Measurements from ENCODE around the gene KLRC3.

GRCh38 chr12:10448236-10448635, 27.8 kb upstream of the KLRC3 start:
- TF ChIP-seq CTCF (IDR thresholded peaks at IDR 0.05) (no peak), POLR2A (IDR thresholded peaks at IDR 0.05) (no peak)

Measured in heart left ventricle (tissue), 13 donors.